ENCODE results near the gene MPRIP. TPM values are rescaled to one million over a fixed set of nuclear protein-coding genes. Genes with fewer than 3 reads are reported as not detected.

MPRIP gene
- total and polyA plus RNA-seq, 7 donors = 43.2 to 113 (median 77.4) TPM

GRCh38 chr17:17058304-17058703 lies 16.0 kb downstream of the MPRIP start:
- 91 to 92% methylated on average over 6 of the region's 6 CpGs for WGBS, 2 donors
- Histone ChIP-seq H3K27me3 (no peaks in the 10 kb centered on the region), H3K9me3 (no peaks in the 10 kb centered on the region), H3K27ac (peak overlapping the region in 1 of 4 donors; percentile 26), H3K36me3 (peaks cover 0 to 6% (median 0%) of the 10 kb centered on the region in 4 donors), H3K4me1 (peaks cover 0 to 73% (median 50%) of the 10 kb centered on the region in 4 donors), H3K4me3 (no peak overlapping the region)
- no peak for TF ChIP-seq EP300 (IDR thresholded peaks at IDR 0.05)
- intact Hi-C loops (cut with DNase I) = no loop called here
- peak; percentile 27 for DNase-seq

DNA sequence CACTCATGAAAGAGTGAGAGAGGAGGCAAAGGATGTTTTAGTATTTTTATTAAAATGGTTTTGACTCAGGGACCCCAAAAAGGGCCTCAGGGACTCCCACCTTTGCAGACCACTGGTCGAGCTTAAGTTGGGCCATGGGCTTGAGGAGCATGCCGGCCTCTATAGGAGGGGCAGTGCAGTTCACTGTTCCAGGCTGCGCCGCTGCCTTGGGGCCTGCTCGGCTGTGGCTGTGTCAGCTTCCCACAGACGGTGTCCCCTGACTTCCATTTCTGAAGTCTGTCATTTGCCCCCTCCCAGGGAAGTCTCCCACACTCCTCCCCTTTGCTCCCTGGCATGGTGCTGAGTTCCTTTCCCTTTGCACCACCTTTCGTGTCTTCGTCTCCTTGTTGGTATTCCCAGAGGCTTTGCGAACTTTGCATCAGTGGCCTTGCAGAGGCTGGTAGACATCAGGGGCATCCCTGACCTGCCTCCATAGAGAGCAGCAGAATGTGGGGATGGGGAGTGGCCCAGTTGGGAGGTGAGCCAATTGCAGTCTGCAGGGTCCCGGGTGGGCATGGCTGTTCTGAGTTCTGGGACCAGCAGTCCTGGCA lies 17.1 kb downstream of the MPRIP start:
- TF ChIP-seq EP300 (IDR thresholded peaks at IDR 0.05) = no peak
- no peak for TF ChIP-seq POLR2A (IDR thresholded peaks at IDR 0.05)
- TF ChIP-seq CTCF (IDR thresholded peaks at IDR 0.05) = no peak
- no peak for TF ChIP-seq POLR2AphosphoS5 (IDR thresholded peaks at IDR 0.05)
- peaks cover 0 to 6% (median 0%) of the 10 kb centered on the region in 4 donors for H3K36me3 ChIP-seq
- H3K27me3 ChIP-seq = no peaks in the 10 kb centered on the region
- no peak overlapping the region for H3K27ac ChIP-seq
- H3K4me1 ChIP-seq = peaks cover 0 to 80% (median 55%) of the 10 kb centered on the region in 4 donors
- no peaks in the 10 kb centered on the region for H3K9me3 ChIP-seq
- 84 to 86% methylated on average over 10 of the region's 10 CpGs for WGBS, 2 donors
- DNase-seq = peak; percentile 48
- intact Hi-C loops (cut with DNase I) = no loop called here
- H3K4me3 ChIP-seq = no peak overlapping the region

GRCh38 chr17:17060001-17060922 lies 18.0 kb downstream of the MPRIP start:
- WGBS, 2 donors = 82% methylated on average over 10 of the region's 10 CpGs
- TF ChIP-seq CTCF (IDR thresholded peaks at IDR 0.05) = no peak
- TF ChIP-seq POLR2A (IDR thresholded peaks at IDR 0.05) = no peak
- no peak for TF ChIP-seq EP300 (IDR thresholded peaks at IDR 0.05)
- TF ChIP-seq POLR2AphosphoS5 (IDR thresholded peaks at IDR 0.05) = no peak
- peaks cover 0 to 76% (median 50%) of the 10 kb centered on the region in 4 donors for H3K4me1 ChIP-seq
- peaks cover 0 to 6% (median 0%) of the 10 kb centered on the region in 4 donors for H3K36me3 ChIP-seq
- peak; percentile 36 for DNase-seq
- intact Hi-C loops (cut with DNase I) = no loop called here
- H3K27ac ChIP-seq = no peak overlapping the region
- no peak overlapping the region for H3K4me3 ChIP-seq
- H3K9me3 ChIP-seq = no peaks in the 10 kb centered on the region
- H3K27me3 ChIP-seq = no peaks in the 10 kb centered on the region

- TF ChIP-seq POLR2A (IDR thresholded peaks at IDR 0.05) = no peak
- no peaks in the 10 kb centered on the region for H3K9me3 ChIP-seq
- H3K27ac ChIP-seq = no peak overlapping the region
- H3K4me1 ChIP-seq = peaks cover 0 to 70% (median 44%) of the 10 kb centered on the region in 4 donors
- H3K36me3 ChIP-seq = peaks cover 0 to 6% (median 0%) of the 10 kb centered on the region in 4 donors
- no peak overlapping the region for H3K4me3 ChIP-seq
- WGBS, 2 donors = 89% methylated on average over 5 of the region's 5 CpGs
- intact Hi-C loops (cut with DNase I) = no loop called here
- H3K27me3 ChIP-seq = no peaks in the 10 kb centered on the region
- DNase-seq = peak; percentile 35
Measured at GRCh38 chr17:17060930-17061329, 18.7 kb downstream of the MPRIP start.

- no peak overlapping the region for H3K27ac ChIP-seq
- DNase-seq = peak; percentile 51
- 89 to 92% methylated on average over 3 of the region's 3 CpGs for WGBS, 2 donors
- H3K36me3 ChIP-seq = peaks cover 0 to 6% (median 0%) of the 10 kb centered on the region in 4 donors
- intact Hi-C loops (cut with DNase I) = no loop called here
- no peaks in the 10 kb centered on the region for H3K9me3 ChIP-seq
- no peaks in the 10 kb centered on the region for H3K27me3 ChIP-seq
- H3K4me3 ChIP-seq = no peak overlapping the region
- peaks cover 0 to 64% (median 38%) of the 10 kb centered on the region in 4 donors for H3K4me1 ChIP-seq
- TF ChIP-seq POLR2AphosphoS5 (IDR thresholded peaks at IDR 0.05) (no peak), EP300 (IDR thresholded peaks at IDR 0.05) (no peak), POLR2A (IDR thresholded peaks at IDR 0.05) (no peak), CTCF (IDR thresholded peaks at IDR 0.05) (no peak)
Measured at GRCh38 chr17:17061516-17061915, 19.3 kb downstream of the MPRIP start.

Measured in sigmoid colon (tissue), 7 donors.